Lung (tissue), 12 donors: Measurements from ENCODE around the gene RHOC. TPM values are rescaled to one million over a fixed set of nuclear protein-coding genes. Genes with fewer than 3 reads are reported as not detected.

Experiments
- ATAC-seq: fragments of 200-7000 bp; cut with Tn5 transposase; one replicate; pipeline ENCODE4 v1.9.1; 2020; ENCODE audit warnings: moderate number of reproducible peaks; ENCODE audit not compliant: insufficient read depth, low FRiP score
- DNase-seq, 3 donors: peaks; one replicate each; pipeline ENCODE4 v3.0.0-alpha.2; 2013 to 2017
- H3K27ac ChIP-seq, 2 donors: one replicate each; pipeline ENCODE4 v1.5.1; 2013; ENCODE audit warnings: mild to moderate bottlenecking in 2 of 2, moderate library complexity in 2 of 2, control low read depth in 1 of 2, inconsistent platforms in 1 of 2, low read depth in 1 of 2, low read length in 1 of 2
- H3K27me3 ChIP-seq, 3 donors: one replicate each; pipeline ENCODE4 v1.5.1; 2013; ENCODE audit warnings: low read length in 2 of 3; ENCODE audit not compliant: control insufficient read depth in 3 of 3, insufficient read depth in 3 of 3
- H3K36me3 ChIP-seq, 4 donors: one replicate each; pipeline ENCODE4 v1.5.1; 2013; ENCODE audit warnings: low read length in 4 of 4, mild to moderate bottlenecking in 1 of 4, moderate library complexity in 1 of 4; ENCODE audit not compliant: control insufficient read depth in 4 of 4, insufficient read depth in 4 of 4
- H3K4me1 ChIP-seq, 5 donors: one replicate each; pipeline ENCODE4 v1.5.1; 2013; ENCODE audit warnings: low read length in 5 of 5, mild to moderate bottlenecking in 2 of 5, moderate library complexity in 1 of 5; ENCODE audit not compliant: control insufficient read depth in 5 of 5, insufficient read depth in 5 of 5
- H3K4me3 ChIP-seq: one replicate; pipeline ENCODE4 v1.5.1; 2013; ENCODE audit warnings: mild to moderate bottlenecking, control low read depth, moderate library complexity
- H3K9ac ChIP-seq, 2 donors: one replicate each; pipeline ENCODE4 v1.5.1; 2013; ENCODE audit warnings: low read length in 2 of 2, control low read depth in 1 of 2; ENCODE audit not compliant: insufficient read depth in 1 of 2
- H3K9me3 ChIP-seq, 4 donors: one replicate each; pipeline ENCODE4 v1.5.1; 2013; ENCODE audit warnings: low read length in 3 of 4, mild to moderate bottlenecking in 1 of 4, moderate library complexity in 1 of 4; ENCODE audit not compliant: control insufficient read depth in 4 of 4, insufficient read depth in 3 of 4
- CTCF ChIP-seq: IDR thresholded peaks from 2 replicates; pipeline ENCODE4 v1.5.1; 2012; ENCODE audit warnings: mild to moderate bottlenecking; ENCODE audit errors: control extremely low read depth, extremely low read depth
- WGBS, 2 donors: extraction: QIAGEN DNeasy Blood & Tissue Kit; methylation state at CpG; one replicate each; pipeline ENCODE4 v1.1.7; 2013; 5-methylcytosine and 5-hydroxymethylcytosine counted together
- polyA plus RNA-seq, 2 donors: library from polyadenylated mRNA; stranded (reverse); fragments of 200-250 nt; gene quantifications; one replicate each; pipeline ENCODE4 v1.2.1, GENCODE V29; 2013
- total RNA-seq, 2 donors: library from RNA; depleted of rRNA in 1 of 2; stranded (reverse); fragments of >200 nt in 1 of 2; gene quantifications; one replicate each; pipeline ENCODE4 v1.2.1, GENCODE V29; 2014 to 2021
- donor health status: control.
- donor health status: control.
- donor health status: Bipolar disorder and iron deficiency.
- donor health status: healthy.
- donor health status: DM: yes; HTN: yes; CAD: no.

The RHOC gene
- total and polyA plus RNA-seq, 4 donors = 125 to 243 (median 190) TPM

- H3K9ac ChIP-seq = no peak overlapping the region
- no peak overlapping the region for H3K27ac ChIP-seq
- peak; percentile 6 for ATAC-seq
- H3K9me3 ChIP-seq = peaks cover 0 to 10% (median 0%) of the 10 kb centered on the region in 4 donors
- peaks cover 0 to 37% (median 21%) of the 10 kb centered on the region in 3 donors for H3K27me3 ChIP-seq
- no peak overlapping the region for H3K4me3 ChIP-seq
- 1 to 4% methylated on average over 52 to 58 of the region's 58 CpGs for WGBS, 2 donors
- TF ChIP-seq CTCF = no peak
- DNase-seq = peak; percentile 17 to 44 (median 44)
- no peaks in the 10 kb centered on the region for H3K36me3 ChIP-seq
- H3K4me1 ChIP-seq = peaks cover 0 to 7% (median 0%) of the 10 kb centered on the region in 5 donors
Measured at GRCh38 chr1:112744009-112744578, 37.2 kb upstream of the RHOC start.

DNA sequence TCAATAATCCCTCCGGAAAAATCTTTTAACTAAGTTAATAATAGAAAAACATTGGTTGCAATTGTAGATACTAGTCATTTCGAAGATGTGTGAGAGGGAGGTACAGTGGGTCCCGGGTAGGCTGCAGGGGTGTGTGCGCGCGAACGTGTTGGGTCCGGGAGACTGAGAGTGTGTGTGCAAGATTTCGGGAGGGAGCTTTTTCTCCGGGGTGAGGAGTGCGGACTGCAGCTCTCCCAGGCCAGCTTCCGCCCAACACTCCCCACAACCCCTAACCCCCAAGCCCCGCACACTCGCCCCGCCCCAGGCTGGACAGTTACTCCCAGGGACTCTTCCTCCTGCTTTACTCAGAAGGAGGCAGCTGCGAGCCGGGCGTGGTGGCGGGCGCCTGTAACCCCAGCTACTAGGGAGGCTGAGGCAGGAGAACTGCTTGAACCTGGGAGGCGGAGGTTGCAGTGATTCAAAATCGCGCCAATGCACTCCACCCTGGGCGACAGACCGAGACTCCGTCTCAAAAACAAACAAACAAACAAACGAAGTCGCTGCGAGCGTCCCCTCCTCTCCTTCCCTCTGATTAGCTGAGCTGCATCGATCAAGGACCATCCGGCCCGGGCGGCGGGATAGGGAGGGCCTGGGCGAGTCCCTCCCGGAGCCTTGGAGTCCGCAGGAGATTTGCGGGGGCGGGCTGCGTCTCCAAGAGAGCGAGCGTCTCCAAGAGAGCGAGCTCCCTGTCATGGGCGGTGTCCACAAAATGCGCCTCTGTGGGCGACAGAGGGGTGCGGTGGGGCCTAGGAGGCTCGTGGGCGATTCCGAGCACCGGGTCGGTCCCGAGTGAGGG is 36.5 kb upstream of the RHOC start:
- WGBS, 2 donors = 19 to 23% methylated on average over 50 to 54 of the region's 54 CpGs
- H3K36me3 ChIP-seq = no peaks in the 10 kb centered on the region
- no peak for ATAC-seq
- peaks cover 0 to 37% (median 21%) of the 10 kb centered on the region in 3 donors for H3K27me3 ChIP-seq
- H3K4me1 ChIP-seq = peaks cover 0 to 7% (median 0%) of the 10 kb centered on the region in 5 donors
- no peak for DNase-seq
- no peak overlapping the region for H3K27ac ChIP-seq
- H3K9me3 ChIP-seq = peaks cover 0 to 10% (median 0%) of the 10 kb centered on the region in 4 donors
- TF ChIP-seq CTCF = no peak
- no peak overlapping the region for H3K4me3 ChIP-seq
- H3K9ac ChIP-seq = no peak overlapping the region

GRCh38 chr1:112737573-112737972 is 30.6 kb upstream of the RHOC start:
- Histone ChIP-seq H3K36me3 (no peaks in the 10 kb centered on the region), H3K9me3 (peaks cover 0 to 3% (median 0%) of the 10 kb centered on the region in 4 donors), H3K27ac (no peak overlapping the region), H3K4me3 (no peak overlapping the region), H3K4me1 (no peaks in the 10 kb centered on the region), H3K9ac (no peak overlapping the region), H3K27me3 (peaks cover 0 to 15% (median 5%) of the 10 kb centered on the region in 3 donors)
- 92 to 93% methylated on average over 3 of the region's 3 CpGs for WGBS, 2 donors
- no peak for ATAC-seq
- TF ChIP-seq CTCF = no peak
- DNase-seq = no peak
